Heart left ventricle (tissue), 16 donors: ENCODE measurements around the gene ADCY5. TPM values are rescaled to one million over a fixed set of nuclear protein-coding genes. Genes with fewer than 3 reads are reported as not detected.

Experiments
- ATAC-seq, 4 donors: fragments of 200-7000 bp; cut with Tn5 transposase; one replicate each; pipeline ENCODE4 v1.9.1; 2020 to 2022; ENCODE audit warnings: moderate library complexity in 4 of 4, mild to moderate bottlenecking in 3 of 4, moderate number of reproducible peaks in 1 of 4
- DNase-seq, 5 donors: peaks; one replicate each; pipeline ENCODE4 v3.0.0-alpha.2; 2020
- H3K27ac ChIP-seq, 12 donors: fragments of 200-600 bp; sonication (generic) in 4 of 12; one replicate each; pipeline versions ENCODE4 v1.5.0 to v1.8.0; 2016 to 2022; ENCODE audit warnings: mild to moderate bottlenecking in 2 of 12
- H3K27me3 ChIP-seq, 9 donors: fragments of 200-600 bp; sonication (generic) in 2 of 9; one replicate each; pipeline versions ENCODE4 v1.5.1 to v1.8.0; 2016 to 2022; ENCODE audit warnings: mild to moderate bottlenecking in 3 of 9
- H3K36me3 ChIP-seq, 9 donors: fragments of 200-600 bp; sonication (generic) in 2 of 9; one replicate each; pipeline versions ENCODE4 v1.5.0 to v1.8.0; 2018 to 2022; ENCODE audit warnings: mild to moderate bottlenecking in 2 of 9
- H3K4me1 ChIP-seq, 12 donors: fragments of 200-600 bp; sonication (generic) in 4 of 12; one replicate each; pipeline versions ENCODE4 v1.5.0 to v1.8.0; 2016 to 2022; ENCODE audit warnings: mild to moderate bottlenecking in 3 of 12
- H3K4me3 ChIP-seq, 12 donors: fragments of 200-600 bp; sonication (generic) in 4 of 12; one replicate each; pipeline versions ENCODE4 v1.5.0 to v1.8.0; 2017 to 2022; ENCODE audit warnings: mild to moderate bottlenecking in 9 of 12, moderate library complexity in 4 of 12
- H3K9me3 ChIP-seq, 12 donors: fragments of 200-600 bp; sonication (generic) in 4 of 12; one replicate each; pipeline versions ENCODE4 v1.5.0 to v1.8.0; 2016 to 2022; ENCODE audit warnings: mild to moderate bottlenecking in 1 of 12
- POLR2A ChIP-seq, 2 donors: fragments of 450-650 bp; IDR thresholded peaks; one replicate each; pipeline ENCODE4 v1.6.1; 2017; ENCODE audit warnings: antibody characterized with exemption in 2 of 2, mild to moderate bottlenecking in 2 of 2, moderate library complexity in 2 of 2
- WGBS, 4 donors: extraction: QIAGEN DNeasy Blood & Tissue Kit in 2 of 4; methylation state at CpG; one replicate each; pipeline versions ENCODE4 v1.1.5 to v1.1.7; 2013 to 2018; 5-methylcytosine and 5-hydroxymethylcytosine counted together
- intact Hi-C, 10 donors: fragments of 100-400 bp; cut with DNase I; formaldehyde crosslinking; loops; one replicate each; pipeline versions ENCODE4 v1.11.1 to v1.14.2; 2022
- polyA plus RNA-seq, 2 donors: library from polyadenylated mRNA; stranded (reverse); fragments of 200-250 nt; gene quantifications; one replicate each; pipeline ENCODE4 v1.2.3, GENCODE V29; 2013
- total RNA-seq, 9 donors: library from RNA; depleted of rRNA in 2 of 9; stranded (reverse); fragments of >200 nt in 2 of 9; fragmentation: NEBNext Ultra II Directional in 3 of 9; extraction: Animal tissue kit (Norgen Biotek cat#: 25700) in 3 of 9; gene quantifications; one replicate each; pipeline versions ENCODE4 v1.1.0 to v1.2.4, GENCODE V29; 2016 to 2023
- TF ChIP-seq, protein P1 (sequence below), 12 donors: fragments of 200-600 bp; sonication (generic) in 4 of 12; IDR thresholded peaks; one replicate each; pipeline versions ENCODE4 v1.5.0 to v1.8.0; 2018 to 2022; ENCODE audit warnings: antibody characterized with exemption in 12 of 12, mild to moderate bottlenecking in 5 of 12
- donor health status: ischemic (EF 13 %, LVEDD 7.1; RV severe dilation, severe dysfunction).
- donor health status: healthy with polysubstance abuse.
- donor health status: DM: no; HTN: yes; CAD: no.
- donor health status: DM: no; HTN: no; CAD: no.
- donor health status: ischemic (EF 25% LVEDD 6.9; RV normal size, moderate dysfunction).
- donor health status: ischemic (EF 25% LVEDD 5.7; RV mildly dilated, moderate dysfunction).
- donor health status: healthy.
- donor health status: DM: yes; HTN: yes; CAD: no.
- donor health status: ischemic (EF 35%, LVEDD 5.7; RV mildly dilated, moderate dysfunction).
- donor health status: nonischemic (EF 11% LVEDD 7.7; RV severe dilation, severe dysfunction).
- donor health status: DM: yes; HTN: yes; CAD: no.
- donor health status: PGD.
- donor health status: ischemic (EF 29% LVEDD 5.4; RV normal size, mild dysfunction).
- donor health status: nonischemic (EF 23%, LVEDD 6.1; RV moderate dilation, normal function).

The ADCY5 gene
- total and polyA plus RNA-seq, 11 donors, result 78.5 to 276 (median 167) TPM

DNA sequence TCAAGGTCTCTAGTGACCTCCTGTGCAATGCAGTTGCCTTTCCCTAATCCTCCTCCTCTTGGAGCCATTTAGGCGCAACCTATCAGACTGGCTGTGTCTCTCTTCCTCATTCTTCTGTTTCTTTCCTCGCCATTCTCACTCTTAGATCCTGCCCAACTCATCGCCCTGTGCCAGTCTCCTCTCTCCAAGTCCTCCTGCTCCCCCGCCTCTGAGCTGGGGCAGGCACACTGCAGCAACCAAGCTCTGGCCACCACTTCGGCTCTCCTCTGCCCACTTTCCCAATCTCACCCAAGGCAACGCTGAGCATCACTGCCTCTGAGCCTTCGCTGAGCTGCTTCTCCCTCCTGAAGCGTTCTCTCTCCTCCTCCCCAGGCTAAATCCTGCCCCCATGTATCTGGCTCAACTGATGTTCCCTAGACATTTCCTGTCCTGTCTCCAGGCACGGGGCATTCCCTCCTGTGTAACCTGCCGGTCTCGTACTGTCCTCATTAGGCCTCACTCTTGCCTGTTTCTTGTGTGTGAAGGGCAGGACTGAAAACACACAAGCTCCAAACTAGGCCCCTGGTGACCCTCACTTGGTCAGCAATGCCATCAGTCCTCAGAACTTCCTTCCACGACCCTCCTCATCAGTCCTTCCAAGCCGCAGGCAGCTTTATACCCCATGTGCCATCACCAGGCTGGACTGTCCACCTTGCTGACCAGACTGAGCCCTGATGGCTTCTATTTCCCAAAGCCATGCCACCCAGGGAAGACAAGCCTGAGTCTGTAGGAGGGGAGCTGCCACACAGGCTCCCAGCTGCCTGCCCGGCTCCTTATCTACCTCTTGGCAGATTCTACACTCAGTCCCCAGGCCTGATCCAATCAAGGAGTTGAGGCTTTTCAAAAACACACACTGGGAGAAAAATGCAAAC, 161.6 kb downstream of the ADCY5 start:
- DNase-seq (peak in 1 of 5 donors; percentile 21), ATAC-seq (no peak)
- Histone ChIP-seq H3K4me3 (no peak overlapping the region), H3K4me1 (peaks cover 0 to 34% (median 0%) of the 10 kb centered on the region in 12 donors), H3K9me3 (no peaks in the 10 kb centered on the region), H3K27ac (no peak overlapping the region), H3K27me3 (no peaks in the 10 kb centered on the region), H3K36me3 (peaks cover 0 to 91% (median 45%) of the 10 kb centered on the region in 9 donors)
- 84 to 89% (median 86%) methylated on average over 14 of the region's 14 CpGs for WGBS, 4 donors
- TF ChIP-seq, protein P1, sequence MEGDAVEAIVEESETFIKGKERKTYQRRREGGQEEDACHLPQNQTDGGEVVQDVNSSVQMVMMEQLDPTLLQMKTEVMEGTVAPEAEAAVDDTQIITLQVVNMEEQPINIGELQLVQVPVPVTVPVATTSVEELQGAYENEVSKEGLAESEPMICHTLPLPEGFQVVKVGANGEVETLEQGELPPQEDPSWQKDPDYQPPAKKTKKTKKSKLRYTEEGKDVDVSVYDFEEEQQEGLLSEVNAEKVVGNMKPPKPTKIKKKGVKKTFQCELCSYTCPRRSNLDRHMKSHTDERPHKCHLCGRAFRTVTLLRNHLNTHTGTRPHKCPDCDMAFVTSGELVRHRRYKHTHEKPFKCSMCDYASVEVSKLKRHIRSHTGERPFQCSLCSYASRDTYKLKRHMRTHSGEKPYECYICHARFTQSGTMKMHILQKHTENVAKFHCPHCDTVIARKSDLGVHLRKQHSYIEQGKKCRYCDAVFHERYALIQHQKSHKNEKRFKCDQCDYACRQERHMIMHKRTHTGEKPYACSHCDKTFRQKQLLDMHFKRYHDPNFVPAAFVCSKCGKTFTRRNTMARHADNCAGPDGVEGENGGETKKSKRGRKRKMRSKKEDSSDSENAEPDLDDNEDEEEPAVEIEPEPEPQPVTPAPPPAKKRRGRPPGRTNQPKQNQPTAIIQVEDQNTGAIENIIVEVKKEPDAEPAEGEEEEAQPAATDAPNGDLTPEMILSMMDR (IDR thresholded peaks at IDR 0.05), result no peak
- TF ChIP-seq POLR2A (IDR thresholded peaks at IDR 0.05), result no peak
- intact Hi-C loops, result no loop called here

DNA sequence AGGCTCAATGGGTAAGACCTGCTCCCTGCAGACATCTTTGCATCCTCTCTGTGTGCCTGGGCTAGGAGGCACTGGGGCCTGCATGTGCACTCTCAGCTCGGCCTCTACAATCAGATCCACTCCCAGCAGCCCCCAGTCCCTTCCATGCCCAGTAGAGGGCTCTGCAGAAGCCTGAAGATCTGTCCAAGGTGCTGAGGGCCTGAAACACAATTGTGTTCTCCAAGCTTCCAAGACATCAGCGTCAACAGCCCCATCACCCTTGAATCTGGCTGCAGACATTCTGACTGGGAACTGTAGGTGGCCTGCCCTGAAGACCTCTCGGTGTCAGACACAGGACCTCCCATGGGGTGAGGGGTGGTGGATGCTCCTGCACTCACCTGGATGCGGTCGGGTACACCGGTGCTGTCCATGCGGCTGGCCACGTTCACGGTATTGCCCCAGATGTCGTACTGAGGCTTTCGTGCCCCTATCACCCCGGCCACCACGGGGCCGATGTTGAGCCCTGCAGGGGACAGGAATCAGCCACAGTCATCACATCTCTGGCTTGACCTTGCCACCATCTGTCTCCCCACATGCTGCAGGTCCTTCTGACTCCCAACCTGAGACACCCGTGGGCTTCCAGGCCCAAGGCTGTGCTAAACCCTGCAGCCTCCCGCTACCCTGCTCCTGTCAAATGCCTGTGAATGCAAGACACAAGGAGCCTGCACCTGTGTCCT, 162.4 kb downstream of the ADCY5 start:
- H3K36me3 ChIP-seq, result peaks cover 0 to 91% (median 53%) of the 10 kb centered on the region in 9 donors
- no peak overlapping the region for H3K27ac ChIP-seq
- no peaks in the 10 kb centered on the region for H3K9me3 ChIP-seq
- ATAC-seq, result peak; percentile 15 to 33 (median 28)
- WGBS, 4 donors, result 76 to 80% (median 78%) methylated on average over 15 to 16 of the region's 16 CpGs
- DNase-seq, result no peak
- H3K27me3 ChIP-seq, result no peaks in the 10 kb centered on the region
- intact Hi-C loops, result no loop called here
- peaks cover 0 to 34% (median 0%) of the 10 kb centered on the region in 12 donors for H3K4me1 ChIP-seq
- H3K4me3 ChIP-seq, result no peak overlapping the region
- TF ChIP-seq, protein P1 (IDR thresholded peaks at IDR 0.05), result peak; percentile 38 to 68 (median 47)
- TF ChIP-seq POLR2A (IDR thresholded peaks at IDR 0.05), result no peak

DNA sequence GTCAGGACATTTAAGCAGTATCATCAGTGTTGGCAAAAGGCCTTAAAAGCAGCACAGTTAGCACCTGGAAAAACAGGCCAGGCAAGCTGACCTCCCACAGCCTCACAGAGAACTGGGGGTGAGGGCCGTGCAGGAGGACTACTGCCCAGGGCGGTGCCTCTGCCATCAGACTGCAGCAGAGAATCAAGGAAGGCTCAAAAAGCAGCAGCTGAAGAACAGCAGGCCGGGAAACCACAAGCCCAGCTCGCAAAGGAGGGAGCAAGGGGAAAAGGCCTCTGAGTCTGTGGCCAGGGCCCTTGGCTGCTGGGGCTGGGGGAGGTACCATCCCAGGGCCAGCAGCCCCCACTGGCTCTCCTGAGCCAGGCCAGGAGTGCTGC, 163.0 kb downstream of the ADCY5 start:
- no peak overlapping the region for H3K4me3 ChIP-seq
- intact Hi-C loops, result no loop called here
- no peaks in the 10 kb centered on the region for H3K9me3 ChIP-seq
- WGBS, 4 donors, result 71 to 74% (median 72%) methylated on average over 4 of the region's 4 CpGs
- H3K27ac ChIP-seq, result no peak overlapping the region
- H3K36me3 ChIP-seq, result peaks cover 0 to 93% (median 48%) of the 10 kb centered on the region in 9 donors
- H3K4me1 ChIP-seq, result peaks cover 0 to 34% (median 0%) of the 10 kb centered on the region in 12 donors
- DNase-seq, result no peak
- TF ChIP-seq POLR2A (IDR thresholded peaks at IDR 0.05), result no peak
- TF ChIP-seq, protein P1 (IDR thresholded peaks at IDR 0.05), result no peak
- no peaks in the 10 kb centered on the region for H3K27me3 ChIP-seq
- ATAC-seq, result no peak

- no peak for ATAC-seq
- Histone ChIP-seq H3K4me1 (peaks cover 0 to 32% (median 0%) of the 10 kb centered on the region in 12 donors), H3K27ac (no peak overlapping the region), H3K27me3 (no peaks in the 10 kb centered on the region), H3K4me3 (no peak overlapping the region), H3K9me3 (no peaks in the 10 kb centered on the region), H3K36me3 (peaks cover 0 to 89% (median 43%) of the 10 kb centered on the region in 9 donors)
- TF ChIP-seq, protein P1 (IDR thresholded peaks at IDR 0.05), result no peak
- TF ChIP-seq POLR2A (IDR thresholded peaks at IDR 0.05), result no peak
- intact Hi-C loops, result no loop called here
- WGBS, 4 donors, result 79 to 83% (median 80%) methylated on average over 2 to 4 of the region's 4 CpGs
- DNase-seq, result no peak
These were observed 163.4 kb downstream of the ADCY5 start for GRCh38 chr3:123285479-123285878.
